OCI-LY1 (cell line): Measurements from ENCODE around the gene MAGT1.
"Not testable (repeated sequence)": the region's sequence is repeated elsewhere in the genome, so short reads cannot be mapped to it uniquely, and the experiment has no call there.

Experiments used
- EZH2 ChIP-seq: fragments of 200-600 bp; sonication (generic), shearing (Covaris generic); IDR thresholded peaks from 2 replicates; pipeline ENCODE4 v1.8.0; 2017; ENCODE audit warnings: borderline replicate concordance, mixed run types, mild to moderate bottlenecking, antibody characterized with exemption, low read length, moderate library complexity, mixed read lengths
- TF ChIP-seq, protein P1 (sequence below): fragments of 200-600 bp; sonication (generic), shearing (Covaris generic); IDR thresholded peaks from 2 replicates; pipeline ENCODE4 v1.5.1; 2017; ENCODE audit warnings: mild to moderate bottlenecking, antibody characterized with exemption, low read length, moderate library complexity, mixed read lengths

DNA sequence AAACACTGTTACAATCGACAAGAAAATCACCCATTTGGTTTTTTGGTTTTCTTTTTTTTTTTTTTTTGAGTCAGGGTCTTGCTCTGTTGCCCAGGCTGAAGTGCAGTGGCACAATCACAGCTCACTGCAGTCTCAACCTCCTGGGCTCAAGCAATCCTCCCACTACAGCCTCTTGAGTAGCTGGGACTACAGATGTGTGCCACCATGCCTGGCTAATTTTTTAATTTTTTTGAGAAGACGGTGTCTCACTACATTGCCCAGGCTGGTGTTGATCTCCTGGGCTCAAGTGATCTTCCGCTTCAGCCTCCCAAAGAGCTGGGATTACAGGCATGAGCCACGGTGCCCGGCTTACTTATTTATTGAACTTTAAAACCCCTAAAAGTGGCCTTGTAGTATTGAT lies 63.7 kb downstream of the MAGT1 start:
- TF ChIP-seq, protein P1, sequence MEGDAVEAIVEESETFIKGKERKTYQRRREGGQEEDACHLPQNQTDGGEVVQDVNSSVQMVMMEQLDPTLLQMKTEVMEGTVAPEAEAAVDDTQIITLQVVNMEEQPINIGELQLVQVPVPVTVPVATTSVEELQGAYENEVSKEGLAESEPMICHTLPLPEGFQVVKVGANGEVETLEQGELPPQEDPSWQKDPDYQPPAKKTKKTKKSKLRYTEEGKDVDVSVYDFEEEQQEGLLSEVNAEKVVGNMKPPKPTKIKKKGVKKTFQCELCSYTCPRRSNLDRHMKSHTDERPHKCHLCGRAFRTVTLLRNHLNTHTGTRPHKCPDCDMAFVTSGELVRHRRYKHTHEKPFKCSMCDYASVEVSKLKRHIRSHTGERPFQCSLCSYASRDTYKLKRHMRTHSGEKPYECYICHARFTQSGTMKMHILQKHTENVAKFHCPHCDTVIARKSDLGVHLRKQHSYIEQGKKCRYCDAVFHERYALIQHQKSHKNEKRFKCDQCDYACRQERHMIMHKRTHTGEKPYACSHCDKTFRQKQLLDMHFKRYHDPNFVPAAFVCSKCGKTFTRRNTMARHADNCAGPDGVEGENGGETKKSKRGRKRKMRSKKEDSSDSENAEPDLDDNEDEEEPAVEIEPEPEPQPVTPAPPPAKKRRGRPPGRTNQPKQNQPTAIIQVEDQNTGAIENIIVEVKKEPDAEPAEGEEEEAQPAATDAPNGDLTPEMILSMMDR = not testable (repeated sequence)
- not testable (repeated sequence) for TF ChIP-seq EZH2
